GM18520 (cell line): ENCODE data around the gene RXRG.

Experiments
- ATAC-seq: cut with Tn5 transposase; IDR thresholded peaks from one replicate; pipeline ENCODE4 v1.9.1; 2021; ENCODE audit not compliant: unreplicated experiment

The RXRG gene

DNA sequence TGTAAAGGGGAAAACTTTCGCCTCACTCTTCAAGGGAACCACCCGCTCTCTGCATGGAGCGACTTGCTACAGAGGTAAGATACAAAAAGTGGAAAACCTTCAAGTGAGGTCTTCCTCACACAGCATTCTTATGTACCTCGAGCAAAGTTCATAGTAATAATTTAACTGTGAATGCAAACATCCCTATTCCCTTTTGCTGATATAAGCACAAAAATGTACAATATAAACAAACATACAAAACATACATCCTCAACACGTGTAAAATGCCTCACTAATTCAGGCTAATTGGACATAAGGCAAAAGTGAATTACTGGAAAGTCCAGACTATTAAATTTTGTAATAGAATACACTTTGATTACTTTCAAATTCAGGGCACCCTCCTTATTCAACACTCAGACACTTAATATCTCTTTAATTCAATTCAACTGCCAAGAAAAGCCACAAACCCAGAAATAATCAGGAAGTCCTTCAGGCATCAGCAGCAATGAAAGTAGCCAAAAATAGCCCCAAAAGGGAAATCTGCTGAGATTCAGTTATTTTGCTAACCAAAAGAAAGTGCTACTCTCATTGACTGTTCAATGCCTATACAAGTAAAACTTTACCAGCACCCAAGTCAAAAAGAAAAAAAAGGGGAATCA lies 73.2 kb downstream of the RXRG start:
- ATAC-seq = no peak

DNA sequence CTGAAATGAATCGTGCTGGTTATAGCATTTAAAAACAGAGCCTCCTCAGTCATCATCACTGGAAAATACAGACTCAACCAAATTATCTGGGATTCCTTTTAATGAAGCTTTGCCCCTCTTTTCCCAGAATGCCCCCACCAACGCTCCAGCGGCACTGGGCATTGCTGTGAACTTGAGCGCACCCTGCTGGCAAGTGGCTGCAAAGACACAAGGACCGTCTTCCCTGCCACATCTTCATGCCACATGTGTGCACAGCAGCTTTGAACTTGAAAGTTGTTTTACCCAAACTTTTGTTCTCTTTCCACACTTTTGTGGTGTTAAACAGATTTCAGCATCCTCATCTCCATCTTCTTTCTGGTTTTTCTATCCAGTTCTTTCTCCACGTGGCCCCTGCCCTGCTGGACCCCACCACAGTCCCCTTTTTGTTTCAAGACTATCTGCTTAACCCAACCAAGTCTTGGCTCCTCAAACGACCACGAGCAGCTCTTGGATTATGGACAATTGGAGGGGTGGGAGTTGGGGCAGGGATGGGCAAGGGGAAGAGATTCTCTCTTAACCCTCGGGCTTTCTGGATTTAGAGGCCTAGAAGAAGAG lies 75.6 kb downstream of the RXRG start:
- no peak for ATAC-seq

DNA sequence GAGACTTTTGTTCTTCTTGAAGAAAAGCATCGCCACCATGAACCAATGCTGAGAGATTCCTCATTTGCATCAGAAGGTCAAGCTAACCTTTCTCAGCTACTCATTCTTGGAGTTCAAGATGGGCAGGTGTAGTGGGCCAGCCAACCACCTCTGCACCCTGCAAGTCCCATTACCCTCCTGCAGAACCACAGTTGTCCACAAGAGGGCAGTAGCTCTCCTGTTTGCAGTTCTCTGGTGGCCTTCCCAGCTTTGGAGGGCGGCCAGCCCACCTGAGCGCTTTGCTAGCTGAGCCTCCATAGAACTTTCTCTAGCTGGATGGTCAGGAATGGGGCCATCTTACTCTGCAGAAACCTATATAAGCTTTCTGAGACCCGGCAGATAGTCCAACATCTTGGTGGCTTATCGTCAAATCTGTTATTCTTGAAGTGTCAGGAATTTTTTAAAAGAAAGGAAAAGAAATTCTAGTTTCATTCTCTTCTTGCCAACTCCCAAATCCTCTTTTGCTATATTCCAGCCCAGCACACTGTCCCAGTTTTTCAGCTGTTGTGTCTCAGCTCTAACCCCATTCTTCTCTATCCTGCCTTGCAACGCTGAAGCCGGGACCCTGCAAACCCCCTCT lies 77.4 kb downstream of the RXRG start:
- ATAC-seq = peak; percentile 54

DNA sequence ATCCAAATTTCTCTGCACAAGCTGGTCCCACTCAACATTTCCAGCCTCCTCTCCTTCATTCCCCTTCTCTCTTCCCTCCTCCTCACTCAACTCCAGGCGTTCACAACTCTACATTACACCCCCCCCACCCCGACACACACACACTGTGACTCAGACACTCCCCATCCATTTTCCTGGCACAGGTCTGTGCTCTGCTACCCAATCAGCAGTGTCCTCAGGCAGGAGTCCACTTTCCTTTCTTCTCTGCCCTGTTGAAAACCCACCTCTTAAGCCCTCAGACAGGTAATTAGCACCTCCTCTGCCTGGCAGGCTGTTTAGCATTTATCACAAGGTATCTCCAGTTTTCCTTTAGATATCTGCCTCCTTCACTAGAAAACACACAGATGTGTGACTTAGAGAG lies 79.6 kb downstream of the RXRG start:
- ATAC-seq = no peak

DNA sequence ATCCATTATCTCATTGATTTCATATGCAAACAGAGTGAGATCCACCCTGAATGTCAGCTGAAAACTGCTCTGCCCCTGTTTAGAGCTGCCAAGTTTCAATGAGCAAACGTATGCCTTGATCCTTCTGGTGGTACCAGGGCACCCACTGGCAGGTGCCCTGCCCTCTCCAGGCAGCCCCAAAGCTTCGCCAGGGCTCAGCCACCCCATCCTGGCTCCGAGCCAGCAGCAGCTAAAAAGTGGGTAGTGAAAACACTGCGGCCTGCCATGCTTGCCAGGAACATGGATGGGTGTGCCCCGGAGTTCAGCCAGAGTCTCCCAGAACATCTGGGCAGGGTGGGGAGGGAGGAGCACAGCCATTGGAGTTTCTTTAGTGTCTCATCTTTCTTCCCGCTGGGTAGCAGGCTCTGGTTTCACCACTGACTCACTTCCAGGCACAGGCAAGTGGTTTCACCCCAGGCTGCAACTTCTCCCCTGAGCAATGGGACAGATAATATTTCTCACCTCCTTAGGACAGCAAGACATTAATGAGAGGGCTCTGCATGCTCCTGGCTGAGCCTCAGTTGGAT lies 80.3 kb downstream of the RXRG start:
- no peak for ATAC-seq

DNA sequence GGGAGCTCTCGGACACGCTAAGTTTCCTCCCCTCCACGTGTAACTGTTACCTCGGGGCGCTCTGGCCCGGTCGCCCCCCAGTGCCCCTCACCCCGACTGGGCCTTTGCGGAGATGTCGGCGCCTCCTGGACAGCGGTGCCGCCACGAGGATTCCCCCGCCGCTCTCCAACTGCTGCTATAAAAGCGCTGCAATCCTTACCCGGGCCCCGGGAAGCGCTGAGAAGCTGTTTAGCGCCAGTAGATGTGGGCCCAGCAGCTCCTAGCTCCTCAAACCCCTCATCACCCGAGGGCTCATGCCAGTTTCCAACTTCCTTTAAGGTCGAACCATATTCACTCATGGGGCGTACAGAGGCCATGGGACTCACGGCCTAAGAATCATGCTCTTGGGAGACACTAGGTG lies 88.0 kb downstream of the RXRG start:
- ATAC-seq = no peak

DNA sequence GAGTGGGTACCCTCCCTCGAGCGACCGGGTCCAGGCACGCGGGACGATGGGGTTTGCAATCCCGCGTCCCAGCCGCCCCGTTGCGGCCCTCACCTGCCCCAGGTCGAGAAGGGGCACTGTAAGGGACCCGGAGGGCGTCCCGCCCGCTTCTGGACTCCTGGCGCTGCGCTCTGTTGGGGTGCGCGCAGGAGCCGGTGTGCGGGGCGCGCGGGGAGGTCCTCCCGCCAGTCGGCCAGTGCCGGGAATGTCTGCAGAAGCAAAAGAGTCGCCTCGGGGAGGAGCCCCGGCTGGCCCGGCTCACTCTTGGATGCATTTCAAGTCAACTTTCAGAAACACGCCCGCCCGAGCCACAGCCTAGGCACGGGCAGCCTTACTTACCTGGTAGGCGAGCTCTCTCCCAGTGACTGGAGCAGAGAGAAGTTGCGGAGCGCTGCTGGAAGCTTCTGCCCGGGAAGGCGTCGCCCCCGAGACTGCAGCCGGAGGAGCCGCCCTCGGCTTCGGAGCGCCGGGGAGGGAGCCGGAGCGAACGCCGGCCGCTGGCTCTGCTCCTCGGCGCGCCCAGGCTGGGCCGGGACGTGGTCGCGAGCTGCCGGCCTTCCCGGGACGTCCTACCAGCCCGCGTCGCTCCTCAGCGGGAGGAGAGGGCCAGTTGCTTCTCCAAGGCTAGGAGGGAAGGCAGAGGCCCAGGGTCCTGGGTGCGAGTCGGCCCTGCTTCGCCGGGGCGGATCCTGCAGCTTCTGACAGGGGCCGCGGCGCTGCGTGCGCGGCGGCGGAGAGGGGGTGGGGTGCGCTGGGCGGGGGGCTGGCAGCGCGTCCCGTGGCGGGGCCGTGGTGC lies 88.7 kb downstream of the RXRG start, which contains the start of gene LMX1A:
TSS of gene LMX1A (minus strand) at position 739 of the 835 bp plus-strand sequence. CDS start 1,156 bp downstream, outside the sequence.
- no peak for ATAC-seq

DNA sequence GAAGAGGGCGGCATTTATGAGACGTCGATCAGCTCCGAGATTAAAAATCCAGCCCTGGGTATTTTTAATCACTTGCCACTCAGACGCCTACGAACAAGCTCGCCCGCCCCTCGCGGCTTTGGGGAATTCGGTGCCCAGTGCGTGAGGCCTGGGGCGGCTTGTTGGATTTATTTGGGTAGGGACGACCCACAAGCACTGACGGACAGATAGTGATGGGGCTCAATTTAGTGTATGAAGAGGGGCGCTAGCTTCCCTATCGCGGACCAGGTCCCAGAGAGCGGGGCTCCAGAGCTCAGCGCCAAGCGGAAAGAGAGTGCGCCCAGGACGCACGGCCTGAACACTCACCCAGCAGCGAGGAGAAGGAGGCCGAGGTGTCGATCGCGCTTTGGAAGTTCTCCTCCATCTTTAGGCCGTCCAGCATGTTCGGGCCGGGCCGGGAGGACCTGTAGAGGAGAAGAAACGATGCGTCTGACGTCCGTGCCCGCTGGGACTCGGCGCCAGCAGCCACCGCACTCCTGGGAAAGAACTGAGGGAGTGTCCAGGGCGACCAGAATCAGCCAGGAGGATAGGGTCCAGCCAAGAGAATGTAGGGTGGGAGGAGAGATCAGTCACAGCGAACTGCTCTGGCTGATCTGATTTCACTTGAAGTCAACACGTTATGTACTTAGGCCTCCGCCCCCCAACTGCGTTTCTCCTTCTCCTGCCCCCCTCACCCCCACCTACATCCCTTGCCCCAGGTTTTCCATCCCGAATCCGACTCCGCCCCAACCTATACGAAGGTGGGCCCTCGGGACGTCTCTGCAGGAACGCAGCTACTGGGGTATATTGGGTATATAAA lies 89.6 kb downstream of the RXRG start:
- ATAC-seq = no peak

DNA sequence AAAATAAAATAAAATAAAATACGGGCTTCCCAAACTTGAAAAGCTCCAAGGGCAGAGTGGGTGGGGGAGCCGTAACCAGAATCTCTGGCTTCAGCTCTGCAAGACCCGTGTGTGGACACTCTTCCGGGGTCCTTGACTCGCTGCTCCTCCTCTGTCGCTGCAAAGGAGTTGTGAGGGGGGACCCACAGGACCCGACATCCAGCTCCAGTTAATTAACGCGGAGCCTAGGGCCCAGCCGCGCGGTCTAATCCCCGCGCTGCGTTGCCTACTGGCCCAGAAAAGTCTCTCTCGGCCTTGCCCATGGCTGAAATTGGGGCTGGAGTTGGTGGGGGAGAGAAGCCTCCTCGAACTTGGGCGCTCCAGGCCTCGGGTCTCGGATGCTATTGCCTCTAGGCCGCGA lies 90.2 kb downstream of the RXRG start:
- no peak for ATAC-seq

DNA sequence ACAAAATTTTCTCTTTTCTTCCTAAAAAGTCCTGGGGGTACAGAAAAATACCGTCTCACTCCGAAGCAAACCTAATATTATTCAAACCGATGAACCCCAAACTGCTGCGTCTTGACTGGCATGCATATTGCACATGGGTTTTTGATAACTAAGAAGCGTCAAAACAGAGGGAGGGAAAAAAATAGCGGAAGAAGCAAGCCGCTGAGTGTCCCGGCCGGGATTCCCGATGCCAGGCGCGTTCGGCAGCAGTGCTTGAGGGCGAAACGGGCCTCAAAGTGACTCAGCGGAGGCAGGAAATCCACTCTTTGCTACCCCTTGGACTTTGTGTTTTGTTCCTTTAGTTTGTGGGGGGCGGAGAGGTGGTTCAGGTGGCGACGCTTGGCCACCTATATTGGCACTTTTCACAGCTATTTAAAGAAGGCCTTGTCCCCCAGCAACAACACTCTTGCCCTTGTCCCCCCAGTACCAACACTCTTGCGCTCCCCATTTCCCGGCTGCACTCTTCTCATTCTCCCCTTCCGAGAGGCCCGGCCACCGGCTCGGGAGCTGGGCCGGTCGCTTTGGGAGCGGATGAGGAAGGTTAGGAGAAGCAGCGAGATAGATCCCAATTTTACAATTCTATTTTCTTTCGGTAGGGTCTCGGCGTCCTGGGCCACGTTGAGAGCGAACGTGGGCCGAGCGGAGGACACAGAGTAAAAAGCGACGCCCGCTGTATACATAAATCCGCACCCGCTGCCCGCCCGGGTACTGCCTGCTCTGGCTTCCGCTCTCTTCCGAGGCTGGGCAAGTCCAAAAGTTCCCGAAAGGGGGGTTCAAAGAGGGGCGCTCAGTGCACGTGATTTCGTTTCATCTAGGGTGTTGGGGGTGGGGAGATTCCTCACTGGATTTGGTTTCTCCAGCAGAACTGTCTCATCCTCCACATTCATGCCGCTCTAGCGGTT lies 90.9 kb downstream of the RXRG start:
- ATAC-seq = no peak

DNA sequence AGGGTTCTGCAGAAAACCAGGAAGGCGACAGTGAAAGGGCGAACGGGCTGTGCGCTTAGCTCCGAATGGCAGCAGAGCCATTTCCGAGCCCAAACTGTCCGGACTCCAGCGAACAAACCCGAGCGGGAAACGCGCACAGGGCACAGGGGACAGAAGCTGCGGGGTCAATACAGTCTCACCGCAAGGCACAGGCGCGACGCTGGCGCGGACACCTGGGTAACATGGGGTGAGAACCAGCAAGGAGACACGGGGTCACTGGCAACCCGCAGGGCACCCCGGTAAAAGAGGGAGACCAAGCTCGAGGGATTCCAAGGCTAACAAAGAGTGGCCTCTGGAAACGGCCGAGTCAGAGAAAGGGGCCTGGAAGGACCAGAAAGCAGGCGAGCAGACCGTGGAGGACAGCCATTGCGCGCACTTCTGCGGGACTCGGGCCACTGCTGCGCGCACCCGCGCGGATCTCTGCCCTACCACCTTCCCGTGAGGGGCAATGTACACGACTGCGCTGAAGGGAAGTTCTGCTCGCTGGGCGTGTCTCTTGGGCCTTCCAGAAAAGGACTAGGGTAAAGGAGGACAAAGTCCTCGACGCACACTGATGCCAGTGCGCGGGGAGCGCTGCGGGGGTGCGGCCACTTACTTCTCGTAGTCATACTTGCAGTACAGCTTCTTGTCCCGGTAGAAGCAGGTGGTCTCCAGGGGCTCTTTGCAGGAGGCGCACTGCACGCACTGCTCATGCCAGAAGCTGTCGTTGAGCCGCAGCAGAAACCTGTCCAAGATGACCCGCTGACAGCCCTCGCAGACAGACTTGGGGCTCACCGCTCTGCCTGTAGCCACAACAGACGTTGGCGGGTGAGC lies 92.3 kb downstream of the RXRG start:
- no peak for ATAC-seq

DNA sequence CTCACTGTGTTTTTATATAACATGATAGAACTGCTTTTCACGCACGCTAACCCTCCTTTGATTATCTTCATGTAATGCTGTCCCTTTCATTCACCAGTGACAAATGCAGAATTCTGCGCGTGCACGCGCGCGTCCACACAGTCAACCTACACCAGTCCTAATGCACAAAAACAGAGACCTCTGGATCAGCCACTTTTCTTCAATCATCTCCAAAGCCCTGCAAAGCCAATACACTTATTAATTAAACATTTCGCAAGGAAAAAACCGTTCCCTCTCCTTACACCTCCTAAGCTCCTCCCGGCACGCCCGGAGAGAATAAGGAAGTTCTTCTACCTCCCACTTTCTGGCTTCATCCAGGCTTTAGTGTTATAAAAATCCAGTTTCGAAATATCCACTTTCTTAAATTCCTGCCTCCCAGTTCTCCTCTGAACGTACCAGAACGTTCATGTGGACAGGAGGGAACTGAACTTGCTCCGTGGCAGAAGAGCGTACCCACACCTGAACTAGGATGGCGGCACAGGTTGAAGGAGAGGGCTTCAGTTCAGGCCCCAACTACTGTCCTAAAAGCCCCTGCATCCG lies 93.0 kb downstream of the RXRG start:
- ATAC-seq = no peak
